NCI-H526 treated with DMSO at 0.1 percent for 48 hours (cell line): Measurements from ENCODE around the gene YTHDF1.
"Not testable (repeated sequence)": the region's sequence is repeated elsewhere in the genome, so short reads cannot be mapped to it uniquely, and the experiment has no call there.

Source experiments
- DNase-seq: peaks from one replicate; lab custom pipeline; 2025; lab: John Stamatoyannopoulos, UW

YTHDF1 gene

GRCh38 chr20:63169681-63170080 is 46.2 kb downstream of the YTHDF1 start:
- no peak for DNase-seq

- no peak for DNase-seq
Measured at GRCh38 chr20:63168861-63169260, 47.1 kb downstream of the YTHDF1 start.

- DNase-seq = no peak
Measured at GRCh38 chr20:63167918-63168520, 47.9 kb downstream of the YTHDF1 start.

GRCh38 chr20:63167026-63167917 is 48.7 kb downstream of the YTHDF1 start:
- DNase-seq = no peak

- DNase-seq = no peak
Measured at GRCh38 chr20:63166193-63167020, 49.5 kb downstream of the YTHDF1 start.

- DNase-seq = no peak
Measured at GRCh38 chr20:63165356-63166192, 50.4 kb downstream of the YTHDF1 start.

- no peak for DNase-seq
Measured at GRCh38 chr20:63164484-63165355, 51.2 kb downstream of the YTHDF1 start.

GRCh38 chr20:63163596-63164483 is 52.1 kb downstream of the YTHDF1 start:
- no peak for DNase-seq

- DNase-seq = no peak
Measured at GRCh38 chr20:63163171-63163570, 52.8 kb downstream of the YTHDF1 start.

- no peak for DNase-seq
Measured at GRCh38 chr20:63162206-63162795, 53.6 kb downstream of the YTHDF1 start.

- no peak for DNase-seq
Measured at GRCh38 chr20:63161176-63161651, 54.7 kb downstream of the YTHDF1 start.

- DNase-seq = no peak
Measured at GRCh38 chr20:63160641-63161175, 55.2 kb downstream of the YTHDF1 start.

- DNase-seq = no peak
Measured at GRCh38 chr20:63159826-63160640, 55.9 kb downstream of the YTHDF1 start.

- not testable (repeated sequence) for DNase-seq
Measured at GRCh38 chr20:63159251-63159650, 56.7 kb downstream of the YTHDF1 start.

- no peak for DNase-seq
Measured at GRCh38 chr20:63158845-63159244, 57.1 kb downstream of the YTHDF1 start.

GRCh38 chr20:63158352-63158751 is 57.6 kb downstream of the YTHDF1 start:
- DNase-seq = no peak

GRCh38 chr20:63157431-63157830 is 58.5 kb downstream of the YTHDF1 start:
- DNase-seq = not testable (repeated sequence)

GRCh38 chr20:63156221-63156671 is 59.7 kb downstream of the YTHDF1 start:
- no peak for DNase-seq
